Nephron progenitor cell (in vitro differentiated cells): ENCODE results near the gene PCDHAC2.

Experiments used
- DNase-seq: peaks from one replicate; pipeline ENCODE4 v3.0.0; 2021
- H3K27ac Mint-ChIP-seq: 2 replicates; pipeline ENCODE4 v1.8.0; 2021; ENCODE audit warnings: mild to moderate bottlenecking, moderate library complexity, mixed read lengths
- H3K27me3 Mint-ChIP-seq: 2 replicates; pipeline ENCODE4 v1.8.0; 2021; ENCODE audit warnings: mild to moderate bottlenecking, low read depth, mixed read lengths; ENCODE audit not compliant: poor library complexity
- H3K36me3 Mint-ChIP-seq: 2 replicates; pipeline ENCODE4 v1.8.0; 2021; ENCODE audit warnings: low read depth, mixed read lengths
- H3K4me1 Mint-ChIP-seq: 2 replicates; pipeline ENCODE4 v1.8.0; 2021; ENCODE audit warnings: mixed read lengths
- H3K4me3 Mint-ChIP-seq: 2 replicates; pipeline ENCODE4 v1.8.0; 2021; ENCODE audit warnings: mild to moderate bottlenecking, moderate library complexity, mixed read lengths
- H3K9me3 Mint-ChIP-seq: 2 replicates; pipeline ENCODE4 v1.8.0; 2021; ENCODE audit warnings: mild to moderate bottlenecking, moderate library complexity, mixed read lengths
- TF ChIP-seq, protein P1 (sequence below): fragments of 200-600 bp; sonication (generic); IDR thresholded peaks from 2 replicates; pipeline ENCODE4 v1.5.0; 2021; ENCODE audit warnings: antibody characterized with exemption

PCDHAC2 gene, protein sequence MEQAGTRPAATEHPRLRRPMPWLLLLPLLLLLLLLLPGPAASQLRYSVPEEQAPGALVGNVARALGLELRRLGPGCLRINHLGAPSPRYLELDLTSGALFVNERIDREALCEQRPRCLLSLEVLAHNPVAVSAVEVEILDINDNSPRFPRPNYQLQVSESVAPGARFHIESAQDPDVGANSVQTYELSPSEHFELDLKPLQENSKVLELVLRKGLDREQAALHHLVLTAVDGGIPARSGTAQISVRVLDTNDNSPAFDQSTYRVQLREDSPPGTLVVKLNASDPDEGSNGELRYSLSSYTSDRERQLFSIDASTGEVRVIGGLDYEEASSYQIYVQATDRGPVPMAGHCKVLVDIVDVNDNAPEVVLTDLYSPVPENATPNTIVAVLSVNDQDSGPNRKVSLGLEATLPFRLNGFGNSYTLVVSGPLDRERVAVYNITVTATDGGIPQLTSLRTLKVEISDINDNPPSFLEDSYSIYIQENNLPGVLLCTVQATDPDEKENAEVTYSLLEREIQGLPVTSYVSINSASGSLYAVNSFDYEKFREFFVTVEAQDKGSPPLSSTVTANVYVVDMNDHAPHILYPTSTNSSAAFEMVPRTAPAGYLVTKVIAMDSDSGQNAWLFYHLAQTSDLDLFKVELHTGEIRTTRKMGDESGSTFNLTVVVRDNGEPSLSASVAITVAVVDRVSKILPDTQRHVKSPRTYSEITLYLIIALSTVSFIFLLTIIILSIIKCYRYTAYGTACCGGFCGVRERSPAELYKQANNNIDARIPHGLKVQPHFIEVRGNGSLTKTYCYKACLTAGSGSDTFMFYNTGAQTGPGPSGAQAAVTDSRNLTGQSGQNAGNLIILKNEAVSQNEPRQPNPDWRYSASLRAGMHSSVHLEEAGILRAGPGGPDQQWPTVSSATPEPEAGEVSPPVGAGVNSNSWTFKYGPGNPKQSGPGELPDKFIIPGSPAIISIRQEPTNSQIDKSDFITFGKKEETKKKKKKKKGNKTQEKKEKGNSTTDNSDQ

DNA sequence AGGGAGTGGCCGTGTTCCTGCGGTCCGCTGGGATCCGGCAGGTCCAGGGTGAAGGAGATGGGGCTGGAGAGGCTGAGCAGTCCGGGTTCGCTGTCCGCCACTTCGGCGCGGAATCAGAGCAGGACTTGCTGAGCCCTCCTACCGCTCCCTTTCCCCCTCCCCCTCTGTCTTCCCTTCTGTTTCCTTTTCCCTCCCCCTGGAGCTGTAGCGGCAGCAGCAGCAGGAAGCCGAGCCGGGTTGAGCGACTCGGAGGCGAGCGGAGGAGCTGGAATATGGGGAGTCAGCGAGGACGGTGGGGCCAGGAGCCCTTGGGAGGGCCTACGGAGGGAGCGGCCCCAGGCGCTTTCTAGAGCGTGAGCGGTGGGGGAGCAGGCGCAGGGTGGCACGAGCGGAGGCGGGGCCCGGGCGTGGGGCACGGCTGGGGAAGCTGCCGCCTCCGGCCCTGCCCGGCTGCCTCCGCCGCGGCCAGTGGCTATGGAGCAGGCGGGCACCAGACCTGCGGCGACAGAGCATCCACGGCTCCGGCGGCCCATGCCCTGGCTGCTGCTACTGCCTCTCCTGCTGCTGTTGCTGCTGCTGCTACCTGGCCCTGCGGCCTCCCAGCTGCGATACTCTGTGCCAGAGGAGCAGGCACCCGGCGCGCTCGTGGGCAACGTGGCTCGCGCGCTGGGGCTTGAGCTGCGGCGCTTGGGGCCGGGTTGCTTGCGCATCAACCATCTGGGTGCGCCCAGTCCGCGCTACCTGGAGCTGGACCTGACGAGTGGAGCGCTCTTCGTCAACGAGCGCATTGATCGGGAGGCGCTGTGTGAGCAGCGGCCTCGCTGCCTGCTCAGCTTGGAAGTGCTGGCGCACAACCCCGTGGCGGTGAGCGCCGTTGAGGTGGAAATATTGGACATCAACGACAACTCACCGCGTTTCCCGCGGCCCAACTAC, at the start of gene PCDHAC2:
TSS of gene PCDHAC2 (plus strand) at position 184 of the 933 bp plus-strand sequence. CDS start at position 475, 291 bp downstream.
- H3K4me1 Mint-ChIP-seq = peaks cover 21% of the 10 kb centered on the region
- no peaks in the 10 kb centered on the region for H3K9me3 Mint-ChIP-seq
- TF ChIP-seq, protein P1, sequence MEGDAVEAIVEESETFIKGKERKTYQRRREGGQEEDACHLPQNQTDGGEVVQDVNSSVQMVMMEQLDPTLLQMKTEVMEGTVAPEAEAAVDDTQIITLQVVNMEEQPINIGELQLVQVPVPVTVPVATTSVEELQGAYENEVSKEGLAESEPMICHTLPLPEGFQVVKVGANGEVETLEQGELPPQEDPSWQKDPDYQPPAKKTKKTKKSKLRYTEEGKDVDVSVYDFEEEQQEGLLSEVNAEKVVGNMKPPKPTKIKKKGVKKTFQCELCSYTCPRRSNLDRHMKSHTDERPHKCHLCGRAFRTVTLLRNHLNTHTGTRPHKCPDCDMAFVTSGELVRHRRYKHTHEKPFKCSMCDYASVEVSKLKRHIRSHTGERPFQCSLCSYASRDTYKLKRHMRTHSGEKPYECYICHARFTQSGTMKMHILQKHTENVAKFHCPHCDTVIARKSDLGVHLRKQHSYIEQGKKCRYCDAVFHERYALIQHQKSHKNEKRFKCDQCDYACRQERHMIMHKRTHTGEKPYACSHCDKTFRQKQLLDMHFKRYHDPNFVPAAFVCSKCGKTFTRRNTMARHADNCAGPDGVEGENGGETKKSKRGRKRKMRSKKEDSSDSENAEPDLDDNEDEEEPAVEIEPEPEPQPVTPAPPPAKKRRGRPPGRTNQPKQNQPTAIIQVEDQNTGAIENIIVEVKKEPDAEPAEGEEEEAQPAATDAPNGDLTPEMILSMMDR = no peak
- peak; percentile 65 for DNase-seq
- H3K4me3 Mint-ChIP-seq = peak within 1 kb of the TSS; percentile 84
- peaks cover 50% of the 10 kb centered on the region for H3K27me3 Mint-ChIP-seq
- peaks cover 6% of the 10 kb centered on the region for H3K36me3 Mint-ChIP-seq
- no peak within 1 kb of the TSS for H3K27ac Mint-ChIP-seq

DNA sequence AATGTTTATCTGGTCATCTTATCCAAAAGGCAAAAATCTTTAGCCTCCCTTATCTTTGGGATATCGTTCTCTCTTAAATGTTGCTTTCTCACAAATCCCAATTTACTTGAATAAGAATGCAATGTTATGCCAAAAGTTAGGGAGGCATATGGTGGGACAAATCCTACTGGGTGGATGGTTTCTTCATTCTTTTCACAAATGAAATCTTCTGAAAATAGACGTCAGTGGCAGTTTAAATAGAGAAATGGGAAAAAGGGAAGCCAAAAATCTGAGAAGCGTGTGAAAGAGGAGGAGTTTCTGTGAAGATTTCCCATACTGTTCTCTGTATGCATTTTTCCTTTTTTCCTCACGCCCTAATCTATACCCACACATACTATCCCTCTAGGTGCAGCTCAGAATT, 42.7 kb upstream of the PCDHAC2 start:
- TF ChIP-seq, protein P1 = no peak
- Mint-ChIP-seq H3K36me3 (peaks cover 3% of the 10 kb centered on the region), H3K9me3 (no peaks in the 10 kb centered on the region), H3K4me3 (no peak overlapping the region), H3K27ac (no peak overlapping the region), H3K4me1 (peaks cover 22% of the 10 kb centered on the region), H3K27me3 (peaks cover 59% of the 10 kb centered on the region)
- no peak for DNase-seq

DNA sequence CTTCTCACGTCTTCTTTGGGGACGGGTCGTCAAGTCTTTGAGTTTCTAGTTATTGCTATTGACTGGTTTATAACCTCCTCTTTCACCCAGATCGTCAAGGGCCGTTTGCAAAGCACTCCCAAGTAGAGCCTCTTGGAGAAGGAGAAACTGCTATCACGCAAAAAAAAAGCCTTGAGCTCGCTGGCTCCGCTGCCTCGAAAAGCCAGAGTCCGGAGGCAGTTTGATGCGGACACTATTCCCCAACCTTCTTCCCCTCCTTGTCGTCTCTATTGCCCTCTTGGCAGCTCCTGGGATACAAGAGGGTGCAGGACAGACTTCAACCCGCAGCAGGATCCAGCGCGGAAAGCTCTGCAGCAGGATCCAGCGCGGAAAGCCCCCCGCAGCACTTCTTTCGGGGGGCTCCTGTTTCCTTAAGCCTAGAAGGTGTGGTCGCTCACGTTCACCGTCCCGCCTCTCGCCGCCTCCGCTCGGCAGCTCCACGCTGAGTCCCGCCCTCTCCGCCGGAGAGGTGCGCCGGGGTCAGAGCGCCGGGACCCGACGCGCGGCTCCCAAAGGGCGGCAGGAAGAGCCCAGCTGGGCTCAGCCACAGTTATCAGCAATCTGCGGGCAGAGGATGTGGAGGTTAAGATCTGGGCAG, 40.4 kb upstream of the PCDHAC2 start, which contains the start of gene PCDHAC1:
TSS of gene PCDHAC1 (plus strand) at position 494 of the 637 bp plus-strand sequence. CDS start 594 bp downstream, outside the sequence.
- Mint-ChIP-seq H3K27ac (no peak within 1 kb of the TSS), H3K9me3 (no peaks in the 10 kb centered on the region), H3K27me3 (peaks cover 65% of the 10 kb centered on the region), H3K36me3 (peaks cover 9% of the 10 kb centered on the region), H3K4me3 (peak within 1 kb of the TSS; percentile 81), H3K4me1 (peaks cover 22% of the 10 kb centered on the region)
- peak; percentile 76 for DNase-seq
- TF ChIP-seq, protein P1 = no peak

DNA sequence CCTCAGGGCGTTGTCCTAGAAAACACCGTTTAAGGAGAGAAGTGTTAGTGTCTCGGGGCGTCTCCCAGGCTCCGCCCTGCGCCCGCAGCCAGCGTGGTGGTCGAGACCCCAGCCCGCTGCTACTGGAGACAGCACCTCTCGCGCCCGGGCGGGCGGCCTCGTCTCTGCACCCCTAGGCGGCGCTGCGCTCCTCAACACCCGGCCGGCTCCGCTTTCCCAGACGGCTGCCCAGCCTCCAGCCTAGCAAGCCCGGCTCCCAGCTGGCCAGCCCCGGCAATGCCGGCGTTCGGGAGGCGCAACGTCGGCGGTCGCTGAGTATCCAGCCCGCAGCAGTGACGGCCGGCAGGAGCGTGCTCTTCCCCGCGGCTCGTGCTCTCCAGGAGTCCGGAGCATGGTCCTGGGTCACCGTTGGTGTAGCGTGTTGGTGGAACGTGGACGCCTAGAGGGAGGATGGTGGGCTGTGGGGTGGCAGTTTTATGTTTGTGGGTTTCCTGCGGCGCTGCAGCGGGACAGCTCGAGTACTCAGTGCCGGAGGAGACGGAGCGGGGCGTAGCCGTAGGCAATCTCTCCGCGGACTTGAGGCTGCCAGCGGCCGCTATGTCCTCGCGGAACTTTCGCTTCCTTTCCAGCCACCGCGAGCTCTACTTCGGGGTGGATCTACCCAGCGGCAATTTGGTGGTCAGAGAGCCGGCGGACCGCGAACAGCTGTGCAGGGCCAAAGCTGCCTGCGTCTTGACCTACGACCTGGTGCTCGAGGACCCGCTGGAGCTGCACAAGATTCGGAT, 39.6 kb upstream of the PCDHAC2 start:
- H3K4me1 Mint-ChIP-seq = peaks cover 22% of the 10 kb centered on the region
- H3K36me3 Mint-ChIP-seq = peaks cover 9% of the 10 kb centered on the region
- peak overlapping the region; percentile 81 for H3K4me3 Mint-ChIP-seq
- TF ChIP-seq, protein P1 = peak; percentile 89
- no peak overlapping the region for H3K27ac Mint-ChIP-seq
- peak; percentile 97 for DNase-seq
- H3K27me3 Mint-ChIP-seq = peaks cover 65% of the 10 kb centered on the region
- H3K9me3 Mint-ChIP-seq = no peaks in the 10 kb centered on the region
